Inferior parietal cortex (tissue), 1 donor: ENCODE results near the gene APBA2.

ENCODE experiments used
- DNase-seq: peaks from one replicate; pipeline ENCODE4 v3.0.0-alpha.2; 2016; ENCODE audit errors: extremely low spot score

Gene APBA2

GRCh38 chr15:28935316-28935715 is 49.5 kb downstream of the APBA2 start:
- no peak for DNase-seq

DNA sequence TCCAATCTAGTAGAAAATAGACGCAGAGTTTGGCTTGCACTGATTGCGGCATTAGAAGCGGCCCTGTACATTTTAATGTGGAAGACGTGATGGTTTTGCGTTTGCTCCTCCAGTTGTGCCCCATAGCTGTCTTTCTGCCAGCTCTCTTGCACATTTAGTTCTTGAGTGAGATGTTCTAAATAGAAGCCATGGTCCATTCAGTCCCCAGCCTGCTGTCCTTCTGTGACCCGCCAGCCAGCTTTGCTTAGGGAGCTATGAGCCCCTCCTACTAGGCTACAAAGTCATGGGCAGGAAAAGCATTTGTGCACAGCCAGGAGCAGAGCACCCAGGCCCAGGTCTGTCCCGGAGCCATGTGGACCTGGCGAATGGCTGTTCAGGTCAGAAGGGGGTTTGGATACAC is 50.3 kb downstream of the APBA2 start:
- DNase-seq: peak; percentile 47

- no peak for DNase-seq
Observed at GRCh38 chr15:28936481-28936881, 50.7 kb downstream of the APBA2 start.

DNA sequence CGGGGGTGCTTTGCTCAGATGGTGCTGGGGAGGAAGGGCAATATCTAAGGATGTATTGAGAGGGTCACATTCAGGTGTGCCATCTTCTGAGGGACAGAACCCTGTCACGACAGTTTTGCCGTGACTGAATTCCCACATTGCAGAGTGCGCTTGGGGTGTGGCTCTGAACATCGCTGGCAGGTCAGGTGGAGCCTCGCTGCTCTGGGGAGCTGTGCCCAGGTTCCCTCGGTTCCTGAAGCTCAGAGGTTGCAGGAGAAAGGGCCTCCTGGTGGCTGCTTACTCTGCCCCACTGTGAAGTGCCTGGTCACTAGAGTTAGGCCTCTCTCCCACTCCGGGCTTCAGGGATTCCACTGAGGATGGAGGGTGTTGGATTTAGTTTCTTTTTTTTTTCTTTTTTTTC is 51.5 kb downstream of the APBA2 start:
- DNase-seq: no peak

DNA sequence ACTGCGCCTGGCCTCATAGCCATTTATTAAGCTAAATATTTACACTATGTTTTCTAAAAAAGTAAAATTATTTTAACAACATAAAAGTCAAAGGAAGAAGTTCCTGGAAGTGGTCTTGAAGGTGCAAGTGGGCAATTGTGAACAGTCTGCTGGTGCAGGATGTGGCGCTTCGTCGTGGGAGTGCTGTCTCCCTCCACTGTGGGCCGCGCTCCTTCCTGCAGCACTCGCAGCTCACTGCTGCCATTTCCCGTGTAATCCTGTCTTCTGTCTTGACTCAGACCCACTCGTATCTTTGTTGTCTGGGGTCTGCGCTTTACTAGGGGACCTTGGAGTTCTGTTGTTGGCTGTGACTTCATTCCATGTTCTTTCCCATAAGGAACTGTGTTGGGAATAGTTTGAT is 56.3 kb downstream of the APBA2 start:
- no peak for DNase-seq

- no peak for DNase-seq
Observed at GRCh38 chr15:28942571-28942970, 56.8 kb downstream of the APBA2 start.

DNA sequence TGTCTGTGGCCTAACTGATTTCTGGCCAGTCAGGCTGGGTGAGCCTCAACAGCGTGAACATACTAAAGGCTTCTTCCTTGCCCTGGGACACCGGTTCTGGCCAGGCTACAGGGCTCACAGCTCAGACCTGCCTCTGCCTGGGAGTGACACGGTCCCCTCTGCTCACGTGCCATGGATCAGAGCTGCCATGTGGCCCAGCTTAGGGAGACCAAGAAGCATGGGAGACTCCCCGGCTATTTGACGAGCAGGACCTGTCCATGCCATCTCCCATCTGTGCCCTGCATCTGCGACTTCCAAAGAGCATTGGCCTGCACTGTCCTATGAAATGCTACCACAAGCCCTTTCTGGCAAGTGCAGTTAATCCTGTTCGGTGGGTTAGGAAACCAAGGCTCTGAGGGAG is 57.4 kb downstream of the APBA2 start:
- no peak for DNase-seq

DNA sequence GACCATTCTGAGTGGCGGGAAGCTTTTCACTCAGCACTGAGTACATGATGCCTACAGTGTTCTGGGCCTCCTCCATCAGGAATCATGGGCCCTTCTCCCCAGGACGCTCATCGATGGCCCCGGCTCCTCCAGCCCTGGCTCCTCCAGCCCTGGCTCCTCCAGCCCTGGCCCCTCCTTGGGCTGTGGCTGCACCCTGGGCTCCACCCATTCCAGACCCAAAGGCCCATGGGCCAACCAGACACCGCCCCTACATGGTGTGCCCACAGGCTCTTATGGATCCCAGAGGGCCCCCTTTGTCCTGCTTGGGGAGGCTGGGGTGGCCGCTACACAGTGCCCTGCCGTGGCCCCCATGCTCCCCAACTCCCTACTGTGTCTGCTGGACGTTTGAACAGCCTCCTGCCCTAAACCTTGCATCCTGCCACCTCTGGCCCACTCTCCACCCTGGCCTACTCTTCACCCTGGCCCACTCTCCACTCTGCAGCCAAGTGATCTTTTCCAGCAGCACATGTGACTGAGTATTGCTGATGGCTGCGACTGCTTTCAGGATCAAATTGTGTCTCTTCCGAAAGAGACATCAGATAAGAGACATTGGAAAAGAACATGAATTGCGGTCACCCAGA is 57.9 kb downstream of the APBA2 start:
- DNase-seq: no peak

DNA sequence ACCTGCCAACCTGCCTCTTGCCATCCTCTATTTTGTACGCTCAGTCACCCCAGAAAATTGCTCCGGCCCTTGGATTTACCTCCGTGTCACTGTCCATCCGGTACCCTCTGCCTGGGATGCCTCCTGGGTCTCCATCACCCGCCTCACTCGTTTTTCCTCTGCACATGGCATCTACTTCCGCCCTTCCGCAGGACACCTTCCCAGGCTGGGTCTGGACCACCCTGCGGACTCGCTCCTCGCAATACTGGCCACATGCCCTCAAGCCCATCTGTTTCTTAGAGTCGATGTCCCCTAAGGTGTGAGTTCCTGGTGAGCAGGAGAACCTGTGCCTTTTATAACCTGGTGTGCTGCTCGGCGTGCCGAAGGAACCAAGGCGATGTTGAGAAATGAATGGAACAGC is 58.5 kb downstream of the APBA2 start:
- DNase-seq: no peak

DNA sequence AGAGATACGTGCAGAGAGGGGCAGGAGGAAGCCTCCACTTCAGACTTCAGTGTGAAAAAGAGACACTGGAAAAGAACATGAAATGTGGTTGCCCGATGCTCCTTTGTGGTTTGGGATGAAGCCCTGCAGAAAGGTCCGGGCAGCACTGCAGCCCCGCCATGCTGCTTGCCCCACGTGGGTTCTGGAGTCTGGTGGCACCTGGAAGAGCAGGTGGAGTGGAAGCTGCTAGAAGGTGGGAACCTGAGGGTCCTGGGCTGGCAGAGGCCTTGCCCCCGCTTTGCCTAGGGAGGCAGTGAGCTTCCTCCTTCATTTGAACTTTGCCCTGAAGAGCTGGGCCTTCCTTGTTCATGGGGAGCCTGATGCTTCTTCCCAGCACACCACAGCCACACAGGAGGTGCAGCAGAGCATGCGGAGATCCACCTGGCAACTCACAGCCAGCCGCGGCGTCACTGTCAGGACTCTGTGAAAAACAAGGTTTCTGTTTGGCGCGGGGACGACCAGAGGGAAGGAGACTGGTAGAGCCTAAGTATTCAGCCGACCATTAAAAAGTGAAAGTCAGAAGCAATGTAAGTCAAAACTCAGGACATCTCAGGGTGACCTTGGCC is 59.0 kb downstream of the APBA2 start:
- no peak for DNase-seq

GRCh38 chr15:28945626-28946230 is 60.0 kb downstream of the APBA2 start:
- no peak for DNase-seq

DNA sequence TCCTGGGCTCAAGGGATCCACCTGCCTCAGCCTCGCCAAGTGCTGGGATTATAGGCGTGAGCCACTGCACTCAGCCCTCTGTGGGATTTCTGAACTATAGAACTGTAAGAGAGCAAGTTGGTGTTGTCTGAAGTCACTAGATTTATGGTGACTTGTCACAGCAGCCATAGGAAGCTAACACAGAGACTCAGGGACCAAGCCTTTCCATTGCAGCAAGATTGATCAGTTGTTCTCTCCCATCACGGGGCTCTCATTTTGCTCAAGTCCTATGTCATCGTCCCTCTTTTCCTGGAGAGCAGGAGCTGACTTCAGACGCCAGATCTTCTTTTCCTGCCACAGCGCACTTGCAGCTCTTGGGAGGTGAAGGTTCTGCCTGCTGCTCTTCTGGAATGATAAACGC is 61.0 kb downstream of the APBA2 start:
- DNase-seq: no peak

GRCh38 chr15:28947221-28947674 is 61.5 kb downstream of the APBA2 start:
- no peak for DNase-seq

- DNase-seq: no peak
Observed at GRCh38 chr15:28948036-28948435, 62.3 kb downstream of the APBA2 start.

DNA sequence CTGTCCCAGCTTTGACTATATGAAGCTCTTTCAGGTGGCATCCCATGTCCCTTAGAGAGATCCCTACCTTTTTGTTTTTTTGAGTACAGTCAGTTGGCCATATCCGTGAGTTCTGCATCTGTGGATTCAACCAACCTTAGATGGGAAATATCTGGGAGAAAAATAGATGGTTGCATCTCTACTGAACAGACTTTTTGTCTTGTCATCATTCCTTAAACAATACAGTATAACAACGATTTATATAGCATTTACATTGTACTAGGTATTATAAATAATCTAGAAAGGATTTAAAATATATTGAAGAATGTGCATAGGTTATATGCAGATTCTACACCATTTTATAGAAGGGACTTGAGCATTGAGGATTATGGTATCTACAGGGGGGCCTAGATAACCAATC is 65.1 kb downstream of the APBA2 start:
- DNase-seq: no peak

DNA sequence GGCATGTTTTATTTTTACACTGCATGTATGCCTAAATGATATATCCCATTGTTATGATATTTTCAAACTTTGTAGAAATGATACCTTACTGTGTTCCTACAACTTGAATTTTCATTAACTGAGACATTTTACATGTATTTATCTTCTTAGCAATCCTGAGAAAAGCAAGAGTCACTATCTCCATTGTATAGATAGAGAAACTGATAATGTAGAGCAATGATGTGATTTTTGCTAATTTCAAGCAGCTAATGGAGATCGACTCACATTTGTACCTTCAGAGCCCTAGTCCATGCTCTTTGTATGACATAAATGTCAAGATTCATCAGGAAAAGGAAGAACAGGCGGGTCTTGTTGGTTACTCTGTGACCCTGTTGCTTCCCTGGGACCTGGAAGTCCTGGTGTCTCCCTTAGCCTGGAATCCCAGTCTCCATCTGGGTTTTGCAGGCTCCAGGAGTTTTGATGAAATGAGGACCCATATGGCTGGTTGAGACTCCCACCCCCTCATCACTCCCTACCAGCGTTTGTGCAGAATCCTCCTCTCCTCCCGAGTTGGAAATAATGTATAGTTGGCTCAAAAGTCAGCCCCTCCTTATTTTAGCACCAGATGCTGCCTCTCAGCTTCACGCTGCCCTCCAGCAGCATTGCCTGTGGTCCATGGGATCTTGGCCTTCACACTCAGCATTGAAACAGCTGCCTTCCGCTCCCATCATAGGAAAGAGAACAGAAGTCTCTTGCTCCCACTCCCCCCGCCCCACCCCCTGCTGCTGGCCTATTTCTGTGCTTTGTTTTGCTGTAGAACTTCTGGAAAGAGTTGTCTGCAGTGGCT is 67.1 kb downstream of the APBA2 start:
- no peak for DNase-seq

DNA sequence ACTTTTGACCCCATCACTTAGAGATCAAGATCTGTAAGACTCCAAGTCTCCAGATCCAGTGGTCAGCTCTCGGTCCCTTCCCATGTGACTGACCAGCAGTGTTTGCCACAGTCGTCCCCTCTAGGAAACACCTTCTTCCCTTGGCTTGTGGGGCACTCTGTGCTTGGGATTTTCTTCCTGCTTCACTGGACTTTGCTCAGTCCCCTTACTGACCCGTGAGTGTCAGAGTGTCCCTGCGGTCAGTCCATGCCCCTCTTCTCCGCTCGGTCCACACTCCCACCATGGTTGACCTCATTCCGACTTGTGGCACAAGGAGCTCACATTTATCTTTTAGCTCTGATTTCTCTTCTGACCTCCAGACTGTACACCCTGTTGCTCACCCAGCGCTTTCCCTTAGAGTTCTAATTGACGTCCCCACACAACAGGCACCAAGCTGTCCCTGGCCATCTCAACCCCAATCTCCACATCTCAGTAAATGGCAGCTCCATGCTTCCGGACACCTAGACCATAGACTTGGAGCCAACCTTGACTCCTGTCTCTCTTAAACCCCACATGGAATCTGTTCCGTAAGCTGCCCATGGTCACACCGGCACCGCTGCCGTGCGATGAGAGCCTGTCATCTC is 67.9 kb downstream of the APBA2 start:
- DNase-seq: no peak

GRCh38 chr15:28954466-28955159 is 68.8 kb downstream of the APBA2 start:
- no peak for DNase-seq

DNA sequence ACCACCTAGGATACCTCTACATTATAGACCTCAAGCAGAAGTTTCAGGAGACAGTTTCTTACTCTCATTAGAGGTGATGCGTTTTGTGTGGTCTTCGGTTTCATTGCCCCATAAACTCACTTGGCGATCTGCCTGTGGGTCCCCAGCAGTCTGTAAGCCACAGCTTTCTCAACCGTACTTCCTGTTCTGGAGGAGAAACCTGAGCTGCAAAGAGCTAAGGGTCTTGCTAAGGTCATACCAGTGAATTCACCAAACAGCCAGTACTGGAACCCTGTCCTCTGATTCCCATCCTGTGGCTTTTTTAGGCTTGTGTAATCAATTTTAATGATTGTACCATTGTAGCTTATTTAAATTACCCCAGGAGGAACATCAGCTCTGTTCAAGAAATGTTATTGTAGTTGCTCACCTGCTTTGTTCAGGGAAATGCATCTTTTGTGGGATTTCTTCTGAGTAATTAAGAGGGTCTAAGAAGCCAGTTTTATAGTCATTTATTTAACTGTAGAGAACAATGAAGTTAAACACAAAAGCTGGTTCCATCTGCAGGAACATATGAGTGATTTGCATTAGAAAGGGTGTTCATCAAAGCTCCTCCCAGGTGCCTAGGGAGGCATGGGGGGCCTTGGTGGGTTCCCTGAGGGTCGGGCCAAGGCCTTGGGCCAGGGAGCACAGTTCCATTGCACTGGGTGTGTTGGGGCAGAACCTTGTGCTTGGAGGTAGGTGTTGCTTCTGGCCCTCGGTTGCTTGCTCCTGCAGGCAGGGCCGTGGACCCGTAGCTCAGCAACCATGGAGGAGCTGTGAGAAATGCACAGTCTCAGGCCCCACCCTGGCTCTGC is 69.6 kb downstream of the APBA2 start:
- no peak for DNase-seq

GRCh38 chr15:28955993-28956421 is 70.2 kb downstream of the APBA2 start:
- no peak for DNase-seq

DNA sequence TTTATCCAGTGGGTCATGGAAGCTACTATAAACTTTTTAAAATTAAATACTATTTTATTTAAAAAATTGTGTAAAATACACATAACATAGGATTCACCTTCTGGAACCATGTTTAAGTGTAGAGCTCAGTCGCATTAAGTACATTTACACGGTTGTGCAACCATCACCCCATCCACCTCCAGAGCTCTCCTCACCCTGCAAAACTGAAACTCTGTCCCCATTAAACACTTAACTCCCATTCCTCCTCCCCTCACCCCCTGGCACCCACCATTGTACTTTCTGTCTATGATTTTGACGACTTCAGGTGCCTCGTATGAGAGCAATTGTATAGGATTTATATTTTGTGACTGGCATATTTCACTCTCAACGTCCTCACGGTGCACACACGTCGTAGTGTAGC is 70.7 kb downstream of the APBA2 start:
- DNase-seq: no peak
